Suprapubic skin (tissue), 4 donors: ENCODE data around the gene KATNA1.
"Not testable (repeated sequence)": the region's sequence is repeated elsewhere in the genome, so short reads cannot be mapped to it uniquely, and the experiment has no call there.

Source experiments
- EP300 ChIP-seq: sonication (generic); formaldehyde crosslinking; IDR thresholded peaks from one replicate; pipeline ENCODE4 v1.6.1; 2017; ENCODE audit warnings: antibody characterized with exemption
- POLR2A ChIP-seq, 2 donors: fragments of 450-650 bp; IDR thresholded peaks; one replicate each; pipeline ENCODE4 v1.6.1; 2017; ENCODE audit warnings: antibody characterized with exemption in 2 of 2, mild to moderate bottlenecking in 2 of 2, moderate library complexity in 2 of 2
- POLR2AphosphoS5 ChIP-seq, 3 donors: sonication (generic); formaldehyde crosslinking; IDR thresholded peaks; one replicate each; pipeline ENCODE4 v1.6.1; 2017; ENCODE audit warnings: antibody characterized with exemption in 3 of 3
- TF ChIP-seq, protein P1 (sequence below), 2 donors: fragments of 200-600 bp in 1 of 2; fragments of 450-650 bp in 1 of 2; sonication (generic) in 1 of 2; IDR thresholded peaks; one replicate each; pipeline ENCODE4 v1.5.1; 2016 to 2019; ENCODE audit warnings: antibody characterized with exemption in 2 of 2, mild to moderate bottlenecking in 1 of 2, moderate library complexity in 1 of 2

GRCh38 chr6:149681845-149682244 lies 33.3 kb upstream of the KATNA1 start:
- TF ChIP-seq, protein P1, sequence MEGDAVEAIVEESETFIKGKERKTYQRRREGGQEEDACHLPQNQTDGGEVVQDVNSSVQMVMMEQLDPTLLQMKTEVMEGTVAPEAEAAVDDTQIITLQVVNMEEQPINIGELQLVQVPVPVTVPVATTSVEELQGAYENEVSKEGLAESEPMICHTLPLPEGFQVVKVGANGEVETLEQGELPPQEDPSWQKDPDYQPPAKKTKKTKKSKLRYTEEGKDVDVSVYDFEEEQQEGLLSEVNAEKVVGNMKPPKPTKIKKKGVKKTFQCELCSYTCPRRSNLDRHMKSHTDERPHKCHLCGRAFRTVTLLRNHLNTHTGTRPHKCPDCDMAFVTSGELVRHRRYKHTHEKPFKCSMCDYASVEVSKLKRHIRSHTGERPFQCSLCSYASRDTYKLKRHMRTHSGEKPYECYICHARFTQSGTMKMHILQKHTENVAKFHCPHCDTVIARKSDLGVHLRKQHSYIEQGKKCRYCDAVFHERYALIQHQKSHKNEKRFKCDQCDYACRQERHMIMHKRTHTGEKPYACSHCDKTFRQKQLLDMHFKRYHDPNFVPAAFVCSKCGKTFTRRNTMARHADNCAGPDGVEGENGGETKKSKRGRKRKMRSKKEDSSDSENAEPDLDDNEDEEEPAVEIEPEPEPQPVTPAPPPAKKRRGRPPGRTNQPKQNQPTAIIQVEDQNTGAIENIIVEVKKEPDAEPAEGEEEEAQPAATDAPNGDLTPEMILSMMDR (IDR thresholded peaks at IDR 0.05), result not testable (repeated sequence)
- TF ChIP-seq POLR2A (IDR thresholded peaks at IDR 0.05); EP300; POLR2AphosphoS5 (IDR thresholded peaks at IDR 0.05): not testable (repeated sequence)
